Mucosa of descending colon (tissue), 3 donors: ENCODE measurements around the gene ARSK. TPM values are rescaled to one million over a fixed set of nuclear protein-coding genes. Genes with fewer than 3 reads are reported as not detected.

ENCODE experiments used
- ATAC-seq: fragments of 200-7000 bp; cut with Tn5 transposase; one replicate; pipeline ENCODE4 v1.9.1; 2020; ENCODE audit warnings: mild to moderate bottlenecking, moderate library complexity
- DNase-seq, 3 donors: peaks; one replicate each; pipeline ENCODE4 v3.0.0-alpha.2; 2020
- H3K36me3 ChIP-seq: fragments of 200-600 bp; one replicate; pipeline ENCODE4 v1.8.0; 2021; ENCODE audit warnings: low read depth, mild to moderate bottlenecking
- H3K4me1 ChIP-seq: fragments of 200-600 bp; one replicate; pipeline ENCODE4 v1.8.0; 2021; ENCODE audit warnings: low read depth, mild to moderate bottlenecking
- H3K4me3 ChIP-seq: fragments of 200-600 bp; one replicate; pipeline ENCODE4 v1.8.0; 2021; ENCODE audit warnings: mild to moderate bottlenecking
- H3K9me3 ChIP-seq: fragments of 200-600 bp; one replicate; pipeline ENCODE4 v1.8.0; 2021; ENCODE audit warnings: mild to moderate bottlenecking
- CTCF ChIP-seq: fragments of 200-600 bp; IDR thresholded peaks from one replicate; pipeline ENCODE4 v1.8.0; 2022; ENCODE audit warnings: antibody characterized with exemption, mild to moderate bottlenecking
- intact Hi-C, 2 donors: fragments of 100-400 bp; cut with DNase I in 1 of 2; cut with micrococcal nuclease in 1 of 2; formaldehyde crosslinking; loops; one replicate each; pipeline versions ENCODE4 v1.11.0 to v1.11.1; 2022; cut with DNase I, micrococcal nuclease
- total RNA-seq, 3 donors: library from RNA; stranded (reverse); fragmentation: NEBNext Ultra II Directional in 2 of 3; extraction: Animal tissue kit (Norgen Biotek cat#: 25700) in 2 of 3; gene quantifications; one replicate each; pipeline versions ENCODE4 v1.2.1 to v1.2.4, GENCODE V29; 2021 to 2023
- donor health status: DM: no; HTN: no; CAD: no; lungs with moderate emphysema.
- donor health status: DM: no; HTN: no; CAD: no.
- donor health status: DM: no; HTN: yes; CAD: no.

Gene ARSK
- total RNA-seq, 3 donors from 2014 or later = 1.7 to 6.0 (median 2.3) TPM

- intact Hi-C loops = no loop called here
- no peak overlapping the region for H3K4me3 ChIP-seq
- no peaks in the 10 kb centered on the region for H3K36me3 ChIP-seq
- no peak for TF ChIP-seq CTCF
- no peaks in the 10 kb centered on the region for H3K9me3 ChIP-seq
- H3K4me1 ChIP-seq = peaks cover 5% of the 10 kb centered on the region
- ATAC-seq (no peak), DNase-seq (no peak)
These were observed 97.9 kb downstream of the ARSK start for GRCh38 chr5:95652849-95653248.

GRCh38 chr5:95654196-95654595 is 99.3 kb downstream of the ARSK start:
- ATAC-seq (no peak), DNase-seq (no peak)
- intact Hi-C loops = no loop called here

More at GRCh38 chr5:95654196-95654595, 99.3 kb downstream of the ARSK start:
- Histone ChIP-seq H3K36me3 (no peaks in the 10 kb centered on the region), H3K4me1 (no peaks in the 10 kb centered on the region), H3K4me3 (no peak overlapping the region), H3K9me3 (no peaks in the 10 kb centered on the region)
- TF ChIP-seq CTCF = no peak

Other genes starting within 250 kb of the ARSK start
- gene FAM81B, start 163.7 kb upstream of the ARSK start, total RNA-seq = not detected
- 10 to 100 TPM; 49.6 to 73.6 (median 51.5) TPM for gene SKIC3, start 124 bp upstream of the ARSK start, total RNA-seq
- gene GPR150, start 65.0 kb downstream of the ARSK start, total RNA-seq = under 1 TPM; 0.28 to 0.49 (median 0.41) TPM
- 1 to 10 TPM in 2 of 3 donors, under 1 TPM in 1; 0.31 to 2.5 (median 1.4) TPM for gene RFESD, start 91.7 kb downstream of the ARSK start, total RNA-seq
- 1 to 10 TPM in 1 of 3 donors, under 1 TPM in 2; 0.38 to 1.2 (median 0.39) TPM for gene SPATA9, start 127.9 kb downstream of the ARSK start, total RNA-seq
- gene RHOBTB3, start 176.2 kb downstream of the ARSK start, total RNA-seq = 10 to 100 TPM; 56.5 to 85.2 (median 60.4) TPM